ENCODE data around the gene PFKM. TPM values are rescaled to one million over a fixed set of nuclear protein-coding genes. Genes with fewer than 3 reads are reported as not detected.

Gene PFKM
- total RNA-seq (100 to 1,000 TPM in 1 of 2 donors, 10 to 100 TPM in 1; 99.6 to 104 TPM), polyA plus RNA-seq (ENCODE audit: insufficient read depth, low read depth, low replicate concordance) (190 TPM)
- long read RNA-seq, donor 1, transcript PFKM-203 (23 exons, 3,224 nt): major isoform, 17 of 37 reads
- long read RNA-seq, donor 1, partial matches to known transcripts: 16 of 37 reads
- long read RNA-seq, donor 1, other reads (novel, unspliced or antisense): 0 of 37 reads
- long read RNA-seq, donor 2, transcript PFKM-203 (23 exons, 3,224 nt): major isoform, 7 of 16 reads
- long read RNA-seq, donor 2, partial matches to known transcripts: 9 of 16 reads
- long read RNA-seq, donor 2, other reads (novel, unspliced or antisense): 0 of 16 reads

- peak within 1 kb of the TSS; percentile 61 to 83 for H3K4me3 ChIP-seq
- peak; percentile 94 for DNase-seq
- H3K4me1 ChIP-seq: peaks cover 9% of the 10 kb centered on the region
- no peaks in the 10 kb centered on the region for H3K9me3 ChIP-seq
- intact Hi-C loops (cut with DNase I; ENCODE audit: low total_unique reads): no loop called here
- WGBS, 2 donors: 1% methylated on average over 20 of the region's 20 CpGs
- H3K27me3 ChIP-seq: no peaks in the 10 kb centered on the region
- H3K36me3 ChIP-seq (ENCODE audit: low read depth, missing control alignments): no peaks in the 10 kb centered on the region
- no peak for TF ChIP-seq CTCF (IDR thresholded peaks at IDR 0.05)
- TF ChIP-seq POLR2A (IDR thresholded peaks at IDR 0.05): no peak
- H3K27ac ChIP-seq: peak within 1 kb of the TSS; percentile 59 to 73
Observed at GRCh38 chr12:48119078-48119833, at the start of gene PFKM. TSS of gene PFKM (plus strand) at chr12:48119364. CDS start at chr12:48122775, 3,411 bp downstream.

- TF ChIP-seq CTCF (IDR thresholded peaks at IDR 0.05) (no peak), POLR2A (IDR thresholded peaks at IDR 0.05) (no peak)
- Histone ChIP-seq H3K9me3 (no peaks in the 10 kb centered on the region), H3K36me3 (ENCODE audit: low read depth, missing control alignments) (no peaks in the 10 kb centered on the region), H3K4me3 (no peak overlapping the region), H3K27me3 (no peaks in the 10 kb centered on the region), H3K27ac (no peak overlapping the region), H3K4me1 (no peaks in the 10 kb centered on the region)
- intact Hi-C loops (cut with DNase I; ENCODE audit: low total_unique reads): no loop called here
- no peak for DNase-seq
- WGBS, 2 donors: 97 to 100% methylated on average over 1 of the region's 1 CpG
Observed at GRCh38 chr12:48070033-48070432, 49.1 kb upstream of the PFKM start.

GRCh38 chr12:48070731-48071130 is 48.4 kb upstream of the PFKM start:
- WGBS, 2 donors: 89 to 94% methylated on average over 4 of the region's 4 CpGs
- no peak for DNase-seq
- Histone ChIP-seq H3K9me3 (no peaks in the 10 kb centered on the region), H3K4me3 (no peak overlapping the region), H3K27me3 (no peaks in the 10 kb centered on the region), H3K4me1 (no peaks in the 10 kb centered on the region), H3K36me3 (ENCODE audit: low read depth, missing control alignments) (no peaks in the 10 kb centered on the region), H3K27ac (no peak overlapping the region)
- TF ChIP-seq CTCF (IDR thresholded peaks at IDR 0.05): no peak
- TF ChIP-seq POLR2A (IDR thresholded peaks at IDR 0.05): no peak
- intact Hi-C loops (cut with DNase I; ENCODE audit: low total_unique reads): no loop called here

- WGBS, 2 donors: 94 to 97% methylated on average over 2 of the region's 2 CpGs
- Histone ChIP-seq H3K9me3 (no peaks in the 10 kb centered on the region), H3K4me1 (no peaks in the 10 kb centered on the region), H3K27me3 (no peaks in the 10 kb centered on the region), H3K36me3 (ENCODE audit: low read depth, missing control alignments) (no peaks in the 10 kb centered on the region), H3K4me3 (no peak overlapping the region), H3K27ac (no peak overlapping the region)
- TF ChIP-seq CTCF (IDR thresholded peaks at IDR 0.05): no peak
- TF ChIP-seq POLR2A (IDR thresholded peaks at IDR 0.05): no peak
- intact Hi-C loops (cut with DNase I; ENCODE audit: low total_unique reads): no loop called here
- no peak for DNase-seq
Observed at GRCh38 chr12:48071808-48072207, 47.4 kb upstream of the PFKM start.

Data from testis (tissue), 5 donors.